ENCODE measurements around the gene SLC9C2. TPM values are rescaled to one million over a fixed set of nuclear protein-coding genes. Genes with fewer than 3 reads are reported as not detected.

Gene SLC9C2
- polyA plus RNA-seq, 1 experiment: not detected

- DNase-seq (ENCODE audit: low read depth): no peak
- no peaks in the 10 kb centered on the region for H3K27me3 ChIP-seq (ENCODE audit: control insufficient read depth, insufficient read depth, low read length)
- no peak overlapping the region for H3K4me3 ChIP-seq (ENCODE audit: low read depth, low read length)
- ChIA-PET CTCF (no interaction called here), POLR2A (no interaction called here)
- TF ChIP-seq CTCF (IDR thresholded peaks at IDR 0.05; ENCODE audit: insufficient read depth, low read depth, low read length): no peak
- H3K36me3 ChIP-seq (ENCODE audit: control insufficient read depth, insufficient read depth, low read length): no peaks in the 10 kb centered on the region
Observed at GRCh38 chr1:173590557-173590956, 12.3 kb downstream of the SLC9C2 start.

GRCh38 chr1:173581383-173582079 is 21.3 kb downstream of the SLC9C2 start:
- no peaks in the 10 kb centered on the region for H3K36me3 ChIP-seq (ENCODE audit: control insufficient read depth, insufficient read depth, low read length)
- H3K27me3 ChIP-seq (ENCODE audit: control insufficient read depth, insufficient read depth, low read length): no peaks in the 10 kb centered on the region; the same call in 1 of the 2 replicates
- no peak overlapping the region for H3K4me3 ChIP-seq (ENCODE audit: low read depth, low read length)
- TF ChIP-seq CTCF (IDR thresholded peaks at IDR 0.05; ENCODE audit: insufficient read depth, low read depth, low read length): no peak
- no peak for DNase-seq (ENCODE audit: low read depth)
- CTCF ChIA-PET: interaction anchor here (1.0 to 1.9 kb wide), 3 partner anchors 11 to 27 kb away, joined by 3 to 5 read pairs (median 4); no protein-coding TSS in a partner anchor
- POLR2A ChIA-PET: no interaction called here

GRCh38 chr1:173580658-173581057 is 22.2 kb downstream of the SLC9C2 start:
- no peaks in the 10 kb centered on the region; the same call in 1 of the 2 replicates for H3K27me3 ChIP-seq (ENCODE audit: control insufficient read depth, insufficient read depth, low read length)
- TF ChIP-seq CTCF (IDR thresholded peaks at IDR 0.05; ENCODE audit: insufficient read depth, low read depth, low read length): no peak
- DNase-seq (ENCODE audit: low read depth): no peak
- H3K4me3 ChIP-seq (ENCODE audit: low read depth, low read length): no peak overlapping the region
- ChIA-PET CTCF (interaction anchor here (1.9 kb wide), 1 partner anchor 13 kb away, joined by 5 read pairs; no protein-coding TSS in a partner anchor), POLR2A (no interaction called here)
- H3K36me3 ChIP-seq (ENCODE audit: control insufficient read depth, insufficient read depth, low read length): no peaks in the 10 kb centered on the region

GRCh38 chr1:173580071-173580470 is 22.8 kb downstream of the SLC9C2 start:
- ChIA-PET POLR2A (no interaction called here), CTCF (no interaction called here)
- TF ChIP-seq CTCF (IDR thresholded peaks at IDR 0.05; ENCODE audit: insufficient read depth, low read depth, low read length): no peak
- DNase-seq (ENCODE audit: low read depth): no peak
- no peaks in the 10 kb centered on the region for H3K36me3 ChIP-seq (ENCODE audit: control insufficient read depth, insufficient read depth, low read length)
- no peaks in the 10 kb centered on the region; the same call in 1 of the 2 replicates for H3K27me3 ChIP-seq (ENCODE audit: control insufficient read depth, insufficient read depth, low read length)
- H3K4me3 ChIP-seq (ENCODE audit: low read depth, low read length): no peak overlapping the region

GRCh38 chr1:173573596-173573995 is 29.3 kb downstream of the SLC9C2 start:
- ChIA-PET POLR2A (no interaction called here), CTCF (no interaction called here)
- Histone ChIP-seq H3K27me3 (ENCODE audit: control insufficient read depth, insufficient read depth, low read length) (no peaks in the 10 kb centered on the region; the same call in 1 of the 2 replicates), H3K4me3 (ENCODE audit: low read depth, low read length) (no peak overlapping the region), H3K36me3 (ENCODE audit: control insufficient read depth, insufficient read depth, low read length) (no peaks in the 10 kb centered on the region)
- no peak for DNase-seq (ENCODE audit: low read depth)
- TF ChIP-seq CTCF (IDR thresholded peaks at IDR 0.05; ENCODE audit: insufficient read depth, low read depth, low read length): no peak

All from BJ (cell line).